Subcutaneous adipose tissue (tissue), 4 donors: ENCODE measurements around the gene RFXAP. TPM values are rescaled to one million over a fixed set of nuclear protein-coding genes. Genes with fewer than 3 reads are reported as not detected.

Experiments
- CTCF ChIP-seq: fragments of 450-650 bp; IDR thresholded peaks from one replicate; pipeline ENCODE4 v1.5.1; 2016; ENCODE audit warnings: low read depth, mild to moderate bottlenecking, control low read depth, antibody characterized with exemption, moderate library complexity
- total RNA-seq, 4 donors: library from RNA; depleted of rRNA; stranded (reverse); fragments of >200 nt; gene quantifications; one replicate each; pipeline ENCODE4 v1.1.0, GENCODE V29; 2016

The RFXAP gene
- total RNA-seq, result 1 to 10 TPM; 3.6 to 8.3 (median 5.1) TPM

GRCh38 chr13:36818804-36819738, at the start of gene RFXAP:
RFXAP (plus strand) TSS chr13:36819222; CDS start chr13:36819358, 136 bp downstream.
- no peak for TF ChIP-seq CTCF

- TF ChIP-seq CTCF, result no peak
Measured at GRCh38 chr13:36769545-36769944, 49.5 kb upstream of the RFXAP start.

- no peak for TF ChIP-seq CTCF
Measured at GRCh38 chr13:36770741-36771140, 48.3 kb upstream of the RFXAP start.

GRCh38 chr13:36772853-36773252, 46.2 kb upstream of the RFXAP start:
- TF ChIP-seq CTCF, result no peak

- TF ChIP-seq CTCF, result no peak
Measured at GRCh38 chr13:36774931-36775330, 44.1 kb upstream of the RFXAP start.

GRCh38 chr13:36776175-36776574, 42.8 kb upstream of the RFXAP start:
- TF ChIP-seq CTCF, result no peak

GRCh38 chr13:36778083-36778671, 40.8 kb upstream of the RFXAP start:
- no peak for TF ChIP-seq CTCF
